Kidney (tissue), 14 donors: ENCODE results near the gene ZNF615. TPM values are rescaled to one million over a fixed set of nuclear protein-coding genes. Genes with fewer than 3 reads are reported as not detected.
"Not testable (repeated sequence)": the region's sequence is repeated elsewhere in the genome, so short reads cannot be mapped to it uniquely, and the experiment has no call there.

Source experiments
- DNase-seq, 5 donors: peaks; one replicate each; pipeline ENCODE4 v3.0.0-alpha.2; 2013 to 2020
- FAIRE-seq: peaks from 2 replicates; lab custom pipeline; 2012; peaks lifted over from hg19 to GRCh38; lab: Jason Lieb, UNC
- H3K27ac ChIP-seq, 2 donors: one replicate each; pipeline ENCODE4 v1.7.0; 2013; ENCODE audit warnings: low read depth in 2 of 2, low read length in 2 of 2, inconsistent platforms in 1 of 2
- H3K27me3 ChIP-seq: one replicate; pipeline ENCODE4 v1.7.1; 2013; ENCODE audit warnings: low read length, inconsistent platforms; ENCODE audit not compliant: control insufficient read depth, insufficient read depth
- H3K36me3 ChIP-seq, 3 donors: one replicate each; pipeline versions ENCODE4 v1.7.0 to v1.7.1; 2013; ENCODE audit warnings: low read length in 3 of 3, control low read depth in 1 of 3, inconsistent platforms in 1 of 3; ENCODE audit not compliant: insufficient read depth in 3 of 3, control insufficient read depth in 2 of 3
- H3K4me1 ChIP-seq, 3 donors: one replicate each; pipeline versions ENCODE4 v1.7.0 to v1.7.1; 2013; ENCODE audit warnings: low read length in 3 of 3, inconsistent platforms in 1 of 3, low read depth in 1 of 3; ENCODE audit not compliant: control insufficient read depth in 2 of 3, insufficient read depth in 2 of 3
- H3K4me3 ChIP-seq, 3 donors: one replicate each; pipeline versions ENCODE4 v1.7.0 to v1.8.1; 2013; ENCODE audit warnings: low read length in 3 of 3, control low read depth in 1 of 3, inconsistent platforms in 1 of 3
- H3K9ac ChIP-seq, 3 donors: one replicate each; pipeline versions ENCODE4 v1.7.0 to v1.7.1; 2013; ENCODE audit warnings: low read length in 3 of 3, control low read depth in 1 of 3, inconsistent platforms in 1 of 3
- H3K9me3 ChIP-seq, 3 donors: one replicate each; pipeline versions ENCODE4 v1.7.0 to v1.7.1; 2013; ENCODE audit warnings: low read length in 3 of 3, control low read depth in 1 of 3, inconsistent platforms in 1 of 3; ENCODE audit not compliant: control insufficient read depth in 2 of 3, insufficient read depth in 1 of 3
- CTCF ChIP-seq: IDR thresholded peaks from 3 replicates; pipeline ENCODE4 v1.5.1; 2012; ENCODE audit warnings: mild to moderate bottlenecking, moderate library complexity, borderline replicate concordance; ENCODE audit not compliant: insufficient read depth; ENCODE audit errors: extremely low read depth
- intact Hi-C: fragments of 100-400 bp; cut with DNase I; formaldehyde crosslinking; loops from one replicate; pipeline ENCODE4 v1.11.1; 2022
- polyA plus RNA-seq: library from polyadenylated mRNA; stranded (reverse); fragments of 350-450 nt; fragmentation: Illumina TruSeq; extraction: RNeasy Lipid Tissue Mini Kit (QIAGEN cat#74804); gene quantifications from one replicate; pipeline ENCODE4 v1.2.3, GENCODE V29; 2014; ENCODE audit warnings: low read depth, low replicate concordance; ENCODE audit not compliant: insufficient read depth
- total RNA-seq: library from RNA; stranded (reverse); fragmentation: NEBNext Ultra II Directional; extraction: Animal tissue kit (Norgen Biotek cat#: 25700); gene quantifications from one replicate; pipeline ENCODE4 v1.2.1, GENCODE V29; 2021
- donor health status: control.
- donor health status: control.
- donor health status: control.
- donor health status: control.
- donor health status: control.
- donor health status: DM: yes; HTN: yes; CAD: no.
- donor health status: Normal renal cell carcinoma (clear cell type).

ZNF615 gene
- total and polyA plus RNA-seq, 2 donors from 2014 or later, result 5.3 to 15.3 TPM

- peaks cover 0 to 2% (median 0%) of the 10 kb centered on the region in 3 donors for H3K4me1 ChIP-seq
- FAIRE-seq (no peak), DNase-seq (no peak)
- H3K27me3 ChIP-seq, result no peaks in the 10 kb centered on the region
- no peak overlapping the region for H3K4me3 ChIP-seq
- TF ChIP-seq CTCF, result no peak
- no peak overlapping the region for H3K27ac ChIP-seq
- intact Hi-C loops, result no loop called here
- H3K9ac ChIP-seq, result no peak overlapping the region
- H3K36me3 ChIP-seq, result peaks cover 11 to 27% (median 12%) of the 10 kb centered on the region in 3 donors
- H3K9me3 ChIP-seq, result peaks cover 4 to 48% (median 17%) of the 10 kb centered on the region in 3 donors
Measured at GRCh38 chr19:51977346-51977745, 30.7 kb downstream of the ZNF615 start.

GRCh38 chr19:51976852-51977251 lies 31.2 kb downstream of the ZNF615 start:
- H3K4me3 ChIP-seq, result no peak overlapping the region
- H3K36me3 ChIP-seq, result peaks cover 12 to 30% (median 12%) of the 10 kb centered on the region in 3 donors
- H3K9me3 ChIP-seq, result peaks cover 4 to 53% (median 18%) of the 10 kb centered on the region in 3 donors

GRCh38 chr19:51975787-51976186 lies 32.2 kb downstream of the ZNF615 start:
- H3K9ac ChIP-seq, H3K27me3 ChIP-seq, intact Hi-C loops, H3K4me1 ChIP-seq, H3K4me3 ChIP-seq, H3K27ac ChIP-seq, FAIRE-seq, DNase-seq: not testable (repeated sequence)
- Histone ChIP-seq H3K9me3 (peaks cover 6 to 64% (median 29%) of the 10 kb centered on the region in 3 donors), H3K36me3 (peaks cover 14 to 40% (median 23%) of the 10 kb centered on the region in 3 donors)

More at GRCh38 chr19:51976852-51977251, 31.2 kb downstream of the ZNF615 start:
- no peaks in the 10 kb centered on the region for H3K27me3 ChIP-seq
- DNase-seq (no peak), FAIRE-seq (no peak)
- no peak overlapping the region for H3K9ac ChIP-seq
- intact Hi-C loops, result no loop called here
- H3K4me1 ChIP-seq, result peaks cover 0 to 2% (median 0%) of the 10 kb centered on the region in 3 donors
- H3K27ac ChIP-seq, result no peak overlapping the region
- peak; percentile 8 for TF ChIP-seq CTCF

- TF ChIP-seq CTCF, result no peak
- intact Hi-C loops, result no loop called here
- no peaks in the 10 kb centered on the region for H3K4me1 ChIP-seq
- H3K9me3 ChIP-seq, result peaks cover 13 to 56% (median 38%) of the 10 kb centered on the region in 3 donors
- H3K36me3 ChIP-seq, result peaks cover 25 to 62% (median 44%) of the 10 kb centered on the region in 3 donors
- H3K27ac ChIP-seq, result no peak overlapping the region
- FAIRE-seq (no peak), DNase-seq (peak in 2 of 5 donors; percentile 13 to 14)
- no peaks in the 10 kb centered on the region for H3K27me3 ChIP-seq
- no peak overlapping the region for H3K4me3 ChIP-seq
- H3K9ac ChIP-seq, result no peak overlapping the region
Measured at GRCh38 chr19:51971624-51972023, 36.4 kb downstream of the ZNF615 start.
